ENCODE measurements around the gene DNMT3A.

DNA sequence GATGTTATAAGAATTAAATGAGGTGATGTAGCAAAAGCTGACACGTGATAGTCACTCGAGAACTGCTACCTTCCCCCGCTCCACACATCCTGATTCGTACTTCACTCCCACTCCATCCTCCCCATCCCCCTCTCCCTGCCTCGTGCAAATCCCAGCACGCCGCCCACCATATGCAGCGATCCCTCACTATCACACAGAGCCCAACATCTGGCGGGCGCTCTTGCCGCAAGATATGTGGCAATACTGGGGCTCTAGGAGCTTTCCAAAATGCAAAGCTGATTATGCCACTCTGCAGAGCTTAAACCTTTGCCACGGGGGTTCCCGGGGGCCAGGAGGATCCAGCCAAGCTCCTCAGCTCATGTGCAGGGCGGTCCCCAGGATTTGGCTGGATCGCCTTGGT, 37.4 kb downstream of the DNMT3A start:
- TF ChIP-seq POLR2AphosphoS5 (IDR thresholded peaks at IDR 0.05; ENCODE audit: borderline replicate concordance, low read depth, low read length) (no peak), EZH2 (IDR thresholded peaks at IDR 0.05) (no peak)
